Measurements from ENCODE around the gene RASGRP2.

- TF ChIP-seq CTCF (conservative IDR thresholded peaks at IDR 0.05) (no peak), ZFX (IDR thresholded peaks at IDR 0.05) (no peak)
Observed at GRCh38 chr11:64734811-64735724, 8.9 kb downstream of the RASGRP2 start.

Measured in C4-2B (cell line).